Spleen (tissue), 7 donors: ENCODE measurements around the gene SIK3.

ENCODE experiments used
- POLR2A ChIP-seq, 3 donors: fragments of 450-650 bp; IDR thresholded peaks; one replicate each; pipeline ENCODE4 v1.5.1; 2017; ENCODE audit warnings: antibody characterized with exemption in 3 of 3, mild to moderate bottlenecking in 1 of 3
- TF ChIP-seq, protein P1 (sequence below), 11 experiments: fragments of 200-600 bp in 7 of 11; fragments of 450-650 bp in 4 of 11; sonication (generic) in 4 of 11; IDR thresholded peaks in 8 of 11; conservative IDR thresholded peaks in 3 of 11; 1 replicate in 7 of 11; 2 replicates in 4 of 11; pipeline versions ENCODE4 v1.4.0 to v1.8.0; 2016 to 2021; ENCODE audit warnings: antibody characterized with exemption in 11 of 11, inconsistent platforms in 4 of 11, mild to moderate bottlenecking in 1 of 11
- donor health status: DM: no; HTN: no; CAD: no; lungs with moderate emphysema.
- donor health status: DM: no; HTN: no; CAD: no.
- donor health status: DM: no; HTN: no; CAD: no.

DNA sequence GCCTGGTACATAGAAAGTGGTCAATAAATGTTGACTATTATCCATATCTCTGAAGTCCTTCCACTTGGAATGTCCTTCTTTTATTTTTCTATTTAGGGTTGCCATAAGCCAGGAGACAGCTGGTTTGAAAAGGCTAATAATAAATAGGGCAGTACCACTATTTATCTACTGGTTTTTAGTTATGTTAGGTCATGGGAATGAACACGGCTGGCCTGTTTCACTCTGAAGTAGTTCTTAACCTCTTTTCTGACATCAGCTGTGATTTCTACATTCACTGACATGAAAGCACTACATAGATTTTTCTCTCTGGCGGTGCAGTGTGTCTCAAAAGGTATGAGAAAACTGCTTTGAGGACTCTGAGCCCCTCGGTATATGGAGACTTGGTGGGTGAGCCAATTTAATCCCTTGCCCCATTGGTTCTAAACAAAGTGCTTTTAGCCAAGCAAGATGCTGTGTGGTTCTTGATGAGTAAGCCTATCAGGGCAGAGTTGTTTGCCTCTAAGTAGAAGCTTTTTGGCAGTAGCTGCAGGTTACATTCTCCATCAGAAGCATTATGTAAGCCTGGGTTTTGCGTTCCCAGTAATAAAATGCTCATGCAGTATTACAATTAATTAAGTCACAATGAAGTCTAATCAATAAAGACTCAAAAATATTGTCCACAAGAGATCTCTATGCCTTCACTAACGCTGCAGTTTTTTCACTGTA lies 212.1 kb downstream of the SIK3 start:
- TF ChIP-seq, protein P1, sequence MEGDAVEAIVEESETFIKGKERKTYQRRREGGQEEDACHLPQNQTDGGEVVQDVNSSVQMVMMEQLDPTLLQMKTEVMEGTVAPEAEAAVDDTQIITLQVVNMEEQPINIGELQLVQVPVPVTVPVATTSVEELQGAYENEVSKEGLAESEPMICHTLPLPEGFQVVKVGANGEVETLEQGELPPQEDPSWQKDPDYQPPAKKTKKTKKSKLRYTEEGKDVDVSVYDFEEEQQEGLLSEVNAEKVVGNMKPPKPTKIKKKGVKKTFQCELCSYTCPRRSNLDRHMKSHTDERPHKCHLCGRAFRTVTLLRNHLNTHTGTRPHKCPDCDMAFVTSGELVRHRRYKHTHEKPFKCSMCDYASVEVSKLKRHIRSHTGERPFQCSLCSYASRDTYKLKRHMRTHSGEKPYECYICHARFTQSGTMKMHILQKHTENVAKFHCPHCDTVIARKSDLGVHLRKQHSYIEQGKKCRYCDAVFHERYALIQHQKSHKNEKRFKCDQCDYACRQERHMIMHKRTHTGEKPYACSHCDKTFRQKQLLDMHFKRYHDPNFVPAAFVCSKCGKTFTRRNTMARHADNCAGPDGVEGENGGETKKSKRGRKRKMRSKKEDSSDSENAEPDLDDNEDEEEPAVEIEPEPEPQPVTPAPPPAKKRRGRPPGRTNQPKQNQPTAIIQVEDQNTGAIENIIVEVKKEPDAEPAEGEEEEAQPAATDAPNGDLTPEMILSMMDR (IDR thresholded peaks at IDR 0.05 in 8 of 11, conservative IDR thresholded peaks at IDR 0.05 in 3 of 11) = no peak
- no peak for TF ChIP-seq POLR2A (IDR thresholded peaks at IDR 0.05)
